Muscle of arm (tissue), 12 donors: ENCODE measurements around the gene TTLL8. TPM values are rescaled to one million over a fixed set of nuclear protein-coding genes. Genes with fewer than 3 reads are reported as not detected.

Source experiments
- DNase-seq: peaks from one replicate; pipeline ENCODE4 v3.0.0-alpha.2; 2013
- polyA plus RNA-seq, 12 donors: library from polyadenylated mRNA; unstranded; fragments of 120-200 nt; gene quantifications; one replicate each; pipeline ENCODE4 v1.2.1, GENCODE V29; 2013; ENCODE audit not compliant: insufficient read length in 12 of 12

Gene TTLL8
- polyA plus RNA-seq, 12 donors: not detected

GRCh38 chr22:50083462-50084079 is 25.5 kb upstream of the TTLL8 start:
- DNase-seq: no peak

- DNase-seq: no peak
Observed at GRCh38 chr22:50082961-50083461, 24.9 kb upstream of the TTLL8 start.

- no peak for DNase-seq
Observed at GRCh38 chr22:50082197-50082715, 24.2 kb upstream of the TTLL8 start.

- no peak for DNase-seq
Observed at GRCh38 chr22:50081426-50082196, 23.5 kb upstream of the TTLL8 start.

- DNase-seq: no peak
Observed at GRCh38 chr22:50080077-50080465, 22.0 kb upstream of the TTLL8 start.

GRCh38 chr22:50078761-50079160 is 20.7 kb upstream of the TTLL8 start:
- DNase-seq: no peak

GRCh38 chr22:50078246-50078645 is 20.1 kb upstream of the TTLL8 start:
- no peak for DNase-seq

- DNase-seq: no peak
Observed at GRCh38 chr22:50076646-50077535, 18.8 kb upstream of the TTLL8 start.

- DNase-seq: no peak
Observed at GRCh38 chr22:50074551-50075530, 16.7 kb upstream of the TTLL8 start.

- no peak for DNase-seq
Observed at GRCh38 chr22:50074056-50074455, 16.0 kb upstream of the TTLL8 start.

GRCh38 chr22:50072714-50073538 is 14.8 kb upstream of the TTLL8 start:
- DNase-seq: no peak

GRCh38 chr22:50072167-50072555 is 14.1 kb upstream of the TTLL8 start:
- DNase-seq: no peak

- no peak for DNase-seq
Observed at GRCh38 chr22:50071432-50072166, 13.5 kb upstream of the TTLL8 start.

- DNase-seq: no peak
Observed at GRCh38 chr22:50070366-50070765, 12.3 kb upstream of the TTLL8 start.

GRCh38 chr22:50068096-50068495 is 10.0 kb upstream of the TTLL8 start:
- no peak for DNase-seq

- DNase-seq: no peak
Observed at GRCh38 chr22:50067244-50067643, 9.1 kb upstream of the TTLL8 start.

- no peak for DNase-seq
Observed at GRCh38 chr22:50064453-50064852, 6.4 kb upstream of the TTLL8 start.

- DNase-seq: no peak
Observed at GRCh38 chr22:50063589-50064393, 5.7 kb upstream of the TTLL8 start.
